Stimulated activated naive CD8-positive, alpha-beta T cell treated with anti-CD3 and anti-CD28 coated beads, Interleukin-15, Interleukin-2, amounts not matched to agents 100 ng/mL and 50 ng/mL, for 24 hours (primary cell): ENCODE results near the gene PLEK.
A peak's percentile ranks its signal among the peaks of the same experiment; 100 is the strongest.

Experiments
- H3K27ac Mint-ChIP-seq: one replicate; pipeline ENCODE4 v1.8.0; 2021; ENCODE audit warnings: mild to moderate bottlenecking, mixed read lengths
- H3K27me3 Mint-ChIP-seq: one replicate; pipeline ENCODE4 v1.8.0; 2021; ENCODE audit warnings: mixed read lengths
- H3K36me3 Mint-ChIP-seq: one replicate; pipeline ENCODE4 v1.8.0; 2021; ENCODE audit warnings: low read depth, mixed read lengths
- H3K4me1 Mint-ChIP-seq: one replicate; pipeline ENCODE4 v1.8.0; 2021; ENCODE audit warnings: low read depth, mixed read lengths
- H3K4me3 Mint-ChIP-seq: one replicate; pipeline ENCODE4 v1.8.0; 2021; ENCODE audit warnings: mild to moderate bottlenecking, mixed read lengths
- H3K9me3 Mint-ChIP-seq: one replicate; pipeline ENCODE4 v1.8.0; 2021; ENCODE audit warnings: mixed read lengths

The PLEK gene, protein sequence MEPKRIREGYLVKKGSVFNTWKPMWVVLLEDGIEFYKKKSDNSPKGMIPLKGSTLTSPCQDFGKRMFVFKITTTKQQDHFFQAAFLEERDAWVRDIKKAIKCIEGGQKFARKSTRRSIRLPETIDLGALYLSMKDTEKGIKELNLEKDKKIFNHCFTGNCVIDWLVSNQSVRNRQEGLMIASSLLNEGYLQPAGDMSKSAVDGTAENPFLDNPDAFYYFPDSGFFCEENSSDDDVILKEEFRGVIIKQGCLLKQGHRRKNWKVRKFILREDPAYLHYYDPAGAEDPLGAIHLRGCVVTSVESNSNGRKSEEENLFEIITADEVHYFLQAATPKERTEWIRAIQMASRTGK

GRCh38 chr2:68365087-68365486 is at the start of gene PLEK:
Gene PLEK, plus strand, starts transcription at chr2:68365282. Its CDS starts 70 bp downstream, at chr2:68365352.
- H3K27me3 Mint-ChIP-seq, result peaks cover 3% of the 10 kb centered on the region
- peaks cover 66% of the 10 kb centered on the region for H3K4me1 Mint-ChIP-seq
- H3K9me3 Mint-ChIP-seq, result no peaks in the 10 kb centered on the region
- H3K4me3 Mint-ChIP-seq, result peak within 1 kb of the TSS; percentile 83
- peak within 1 kb of the TSS; percentile 81 for H3K27ac Mint-ChIP-seq
- peaks cover 6% of the 10 kb centered on the region for H3K36me3 Mint-ChIP-seq

DNA sequence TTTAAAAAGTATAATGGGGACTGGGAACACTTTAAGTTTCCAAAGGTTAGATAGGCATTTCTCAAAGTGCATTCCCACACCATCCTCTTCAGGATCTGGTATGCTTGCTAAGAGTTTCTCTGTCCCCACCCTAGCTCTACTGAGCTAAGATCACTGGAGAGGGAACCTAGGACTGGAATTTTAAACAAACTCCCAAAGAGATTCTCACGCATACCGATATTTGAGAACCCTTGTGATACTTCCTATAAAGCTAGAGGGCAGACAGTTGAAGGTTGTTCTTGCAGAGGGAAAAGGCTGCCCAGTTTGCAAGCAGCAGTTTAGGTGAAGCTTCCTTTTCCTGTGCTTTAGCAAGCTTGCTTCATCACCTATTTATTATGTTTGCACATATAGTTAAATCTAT is 49.0 kb upstream of the PLEK start:
- H3K27me3 Mint-ChIP-seq, result peaks cover 63% of the 10 kb centered on the region

GRCh38 chr2:68317971-68318913 is 46.8 kb upstream of the PLEK start:
- Mint-ChIP-seq H3K36me3 (no peaks in the 10 kb centered on the region), H3K4me3 (peak overlapping the region; percentile 60), H3K9me3 (peaks cover 3% of the 10 kb centered on the region), H3K27me3 (peaks cover 71% of the 10 kb centered on the region), H3K4me1 (peaks cover 13% of the 10 kb centered on the region), H3K27ac (no peak overlapping the region)

More for the DNA sequence above, 49.0 kb upstream of the PLEK start:
- Mint-ChIP-seq H3K4me1 (peaks cover 13% of the 10 kb centered on the region), H3K36me3 (no peaks in the 10 kb centered on the region), H3K9me3 (peaks cover 3% of the 10 kb centered on the region), H3K27ac (no peak overlapping the region), H3K4me3 (no peak overlapping the region)

GRCh38 chr2:68318914-68319397 is 46.1 kb upstream of the PLEK start:
- peaks cover under 1% of the 10 kb centered on the region for H3K9me3 Mint-ChIP-seq
- peak overlapping the region; percentile 60 for H3K4me3 Mint-ChIP-seq
- H3K36me3 Mint-ChIP-seq, result no peaks in the 10 kb centered on the region
- peaks cover 69% of the 10 kb centered on the region for H3K27me3 Mint-ChIP-seq
- no peak overlapping the region for H3K27ac Mint-ChIP-seq
- peaks cover 13% of the 10 kb centered on the region for H3K4me1 Mint-ChIP-seq

DNA sequence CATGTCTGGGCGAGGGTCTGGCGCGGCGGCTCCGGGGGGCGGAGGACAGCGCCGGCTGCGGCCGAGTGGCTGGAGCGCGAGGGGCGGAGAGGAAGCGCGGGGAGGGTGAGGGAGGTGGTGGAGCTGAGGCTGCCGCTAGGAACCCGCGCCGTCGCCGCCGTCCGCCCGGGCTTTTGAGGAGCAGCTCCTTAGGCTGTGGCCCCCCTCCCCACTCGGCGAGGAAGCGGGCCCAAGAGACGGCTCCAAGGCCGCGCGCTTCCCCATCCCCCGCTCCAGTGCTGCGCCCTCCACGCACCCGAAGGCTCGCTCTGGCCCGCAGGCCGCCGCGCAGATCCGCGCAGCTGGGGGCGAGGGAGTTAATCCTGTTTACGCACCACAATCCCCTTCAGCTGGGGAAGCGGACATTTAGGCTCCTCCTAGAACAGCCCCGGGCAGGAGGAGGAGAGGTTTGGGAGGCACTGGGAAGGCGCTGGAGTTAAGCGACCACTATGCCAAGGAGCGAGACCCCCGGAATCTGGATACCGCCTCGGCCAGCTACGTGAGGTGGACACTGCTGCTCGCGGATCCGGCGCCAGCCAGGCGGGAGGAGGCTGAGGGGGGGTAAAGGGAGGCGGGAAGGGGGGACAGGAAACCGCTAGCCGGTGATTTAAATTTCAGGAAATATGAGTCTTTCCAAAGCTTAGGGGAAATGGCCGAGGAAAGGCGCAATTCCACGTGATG is 45.5 kb upstream of the PLEK start, which contains the start of gene CNRIP1:
Gene CNRIP1 (minus strand): TSS at position 552 of the 720 bp plus-strand sequence. CDS start 549 bp downstream, at position 3.
- H3K4me3 Mint-ChIP-seq, result peak within 1 kb of the TSS; percentile 67
- no peaks in the 10 kb centered on the region for H3K36me3 Mint-ChIP-seq
- H3K27me3 Mint-ChIP-seq, result peaks cover 71% of the 10 kb centered on the region
- H3K9me3 Mint-ChIP-seq, result no peaks in the 10 kb centered on the region
- H3K4me1 Mint-ChIP-seq, result peaks cover 13% of the 10 kb centered on the region
- H3K27ac Mint-ChIP-seq, result no peak within 1 kb of the TSS

GRCh38 chr2:68320118-68320641 is 44.9 kb upstream of the PLEK start:
- peaks cover 70% of the 10 kb centered on the region for H3K27me3 Mint-ChIP-seq
- H3K4me1 Mint-ChIP-seq, result peaks cover 13% of the 10 kb centered on the region
- peak overlapping the region; percentile 67 for H3K4me3 Mint-ChIP-seq
- no peaks in the 10 kb centered on the region for H3K36me3 Mint-ChIP-seq
- H3K9me3 Mint-ChIP-seq, result no peaks in the 10 kb centered on the region
- H3K27ac Mint-ChIP-seq, result no peak overlapping the region

GRCh38 chr2:68325056-68325455 is 40.0 kb upstream of the PLEK start:
- Mint-ChIP-seq H3K4me3 (no peak overlapping the region), H3K27ac (no peak overlapping the region), H3K9me3 (no peaks in the 10 kb centered on the region), H3K4me1 (peaks cover 4% of the 10 kb centered on the region), H3K36me3 (no peaks in the 10 kb centered on the region), H3K27me3 (peaks cover 60% of the 10 kb centered on the region)

GRCh38 chr2:68328901-68329300 is 36.2 kb upstream of the PLEK start:
- H3K36me3 Mint-ChIP-seq, result no peaks in the 10 kb centered on the region
- H3K4me1 Mint-ChIP-seq, result peaks cover 4% of the 10 kb centered on the region

DNA sequence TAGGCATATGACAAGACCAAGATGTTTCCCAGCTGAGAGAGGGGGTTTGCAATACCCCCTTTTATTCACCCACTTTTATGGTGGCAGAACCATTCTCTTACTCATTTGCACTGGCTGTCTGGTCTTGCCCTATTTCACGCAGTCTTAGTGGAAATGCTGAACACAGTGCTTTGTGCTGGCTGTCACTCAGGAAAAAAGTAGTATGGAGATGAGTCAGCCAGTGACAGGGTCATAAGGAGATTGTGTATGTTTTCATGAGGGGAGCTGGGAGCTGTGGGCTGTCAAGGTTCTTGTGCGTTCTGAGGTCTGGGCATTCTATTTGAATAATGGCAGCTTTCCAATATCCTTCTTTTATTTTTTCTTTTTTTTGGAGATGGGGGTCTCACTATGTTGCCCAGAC is 34.4 kb upstream of the PLEK start:
- H3K9me3 Mint-ChIP-seq, result no peaks in the 10 kb centered on the region
- no peak overlapping the region for H3K27ac Mint-ChIP-seq
- H3K27me3 Mint-ChIP-seq, result peaks cover 29% of the 10 kb centered on the region
- peaks cover 4% of the 10 kb centered on the region for H3K4me1 Mint-ChIP-seq
- no peak overlapping the region for H3K4me3 Mint-ChIP-seq
- H3K36me3 Mint-ChIP-seq, result no peaks in the 10 kb centered on the region

More at GRCh38 chr2:68328901-68329300, 36.2 kb upstream of the PLEK start:
- no peak overlapping the region for H3K27ac Mint-ChIP-seq
- no peak overlapping the region for H3K4me3 Mint-ChIP-seq
- no peaks in the 10 kb centered on the region for H3K9me3 Mint-ChIP-seq
- peaks cover 35% of the 10 kb centered on the region for H3K27me3 Mint-ChIP-seq

DNA sequence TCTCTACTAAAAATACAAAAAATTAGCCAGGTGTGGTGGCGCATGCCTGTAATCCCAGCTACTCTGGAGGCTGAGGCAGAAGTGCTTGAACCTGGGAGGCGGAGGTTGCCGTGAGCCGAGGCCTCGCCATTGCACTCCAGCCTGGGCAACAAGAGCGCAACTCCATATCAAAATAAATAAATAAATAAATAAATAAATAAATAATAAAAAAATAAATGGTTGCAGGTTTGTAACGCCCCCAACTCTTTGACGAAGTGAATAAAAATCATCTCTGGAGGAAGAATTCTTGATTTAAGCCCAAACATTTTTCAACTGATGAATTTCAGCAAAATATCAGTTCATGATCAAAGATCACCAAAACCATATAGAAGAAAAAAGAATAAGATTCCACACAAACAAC is 32.1 kb upstream of the PLEK start:
- peaks cover 15% of the 10 kb centered on the region for H3K27me3 Mint-ChIP-seq
- no peaks in the 10 kb centered on the region for H3K36me3 Mint-ChIP-seq

GRCh38 chr2:68333931-68334330 is 31.2 kb upstream of the PLEK start:
- no peak overlapping the region for H3K27ac Mint-ChIP-seq
- peaks cover 6% of the 10 kb centered on the region for H3K27me3 Mint-ChIP-seq
- H3K9me3 Mint-ChIP-seq, result no peaks in the 10 kb centered on the region
- H3K4me1 Mint-ChIP-seq, result peaks cover 4% of the 10 kb centered on the region
- H3K4me3 Mint-ChIP-seq, result no peak overlapping the region
- H3K36me3 Mint-ChIP-seq, result no peaks in the 10 kb centered on the region

More for the DNA sequence above, 32.1 kb upstream of the PLEK start:
- H3K4me1 Mint-ChIP-seq, result peaks cover 4% of the 10 kb centered on the region
- no peak overlapping the region for H3K27ac Mint-ChIP-seq
- H3K4me3 Mint-ChIP-seq, result no peak overlapping the region
- no peaks in the 10 kb centered on the region for H3K9me3 Mint-ChIP-seq

DNA sequence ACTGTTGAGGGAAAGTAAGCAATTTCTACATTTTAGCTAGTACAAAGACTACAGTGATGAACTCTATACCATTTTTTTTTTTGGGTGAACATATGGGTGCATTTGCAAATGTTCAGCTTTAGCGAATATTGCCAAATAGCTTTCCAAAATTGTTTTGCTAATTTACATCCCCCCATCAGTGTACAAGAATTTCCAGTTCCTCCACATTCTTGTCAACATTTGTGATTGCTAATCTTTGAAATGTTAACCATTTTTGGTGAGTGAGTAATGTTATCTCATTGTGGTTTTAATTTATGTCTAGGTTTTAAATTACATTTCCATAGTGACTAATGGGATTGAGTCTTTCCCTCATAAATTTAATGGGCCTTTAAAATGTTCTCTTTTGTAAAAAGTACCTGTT is 28.9 kb upstream of the PLEK start:
- H3K36me3 Mint-ChIP-seq, result no peaks in the 10 kb centered on the region
- H3K9me3 Mint-ChIP-seq, result no peaks in the 10 kb centered on the region
- H3K4me3 Mint-ChIP-seq, result no peak overlapping the region
- H3K27me3 Mint-ChIP-seq, result peaks cover 14% of the 10 kb centered on the region
- H3K27ac Mint-ChIP-seq, result no peak overlapping the region
- H3K4me1 Mint-ChIP-seq, result no peaks in the 10 kb centered on the region

- Mint-ChIP-seq H3K4me1 (no peaks in the 10 kb centered on the region), H3K27ac (no peak overlapping the region), H3K27me3 (peaks cover 21% of the 10 kb centered on the region), H3K9me3 (no peaks in the 10 kb centered on the region), H3K36me3 (no peaks in the 10 kb centered on the region), H3K4me3 (no peak overlapping the region)
These were observed 24.6 kb upstream of the PLEK start for GRCh38 chr2:68340226-68341061.

- Mint-ChIP-seq H3K27me3 (peaks cover 21% of the 10 kb centered on the region), H3K4me3 (no peak overlapping the region), H3K27ac (no peak overlapping the region), H3K36me3 (no peaks in the 10 kb centered on the region), H3K4me1 (no peaks in the 10 kb centered on the region), H3K9me3 (no peaks in the 10 kb centered on the region)
These were observed 24.1 kb upstream of the PLEK start for GRCh38 chr2:68341062-68341329.
